H1 (cell line): ENCODE results near the gene TLE3. TPM values are rescaled to one million over a fixed set of nuclear protein-coding genes. Genes with fewer than 3 reads are reported as not detected.

Experiments used
- CTCF ChIA-PET: fragments of 300-600 bp; sonication (Branson Sonifier 250); formaldehyde crosslinking; loops from one replicate; lab custom pipeline; 2021; ENCODE audit not compliant: partially characterized antibody; lab: Charles Lee
- POLR2A ChIA-PET: fragments of 300-600 bp; sonication (Branson Sonifier 250); formaldehyde crosslinking; loops from one replicate; lab custom pipeline; 2021; ENCODE audit warnings: inconsistent platforms; ENCODE audit not compliant: partially characterized antibody; lab: Charles Lee
- DNase-seq, 2 experiments: peaks; one replicate each; pipeline versions ENCODE4 v3.0.0 to v3.0.0-alpha.2; 2010 to 2022; ENCODE audit warnings: low spot score in 2 of 2, low read depth in 1 of 2, mixed read lengths in 1 of 2
- FAIRE-seq: peaks from 2 replicates; lab custom pipeline; 2011; peaks lifted over from hg19 to GRCh38; lab: Jason Lieb, UNC
- H2AFZ ChIP-seq: 2 replicates; pipeline ENCODE4 v1.8.1; 2012; ENCODE audit warnings: low read length, inconsistent platforms
- H2AK5ac ChIP-seq: 2 replicates; pipeline ENCODE4 v1.6.1; 2013; ENCODE audit warnings: low read depth, low read length
- H2BK120ac ChIP-seq: replicated peaks from 2 replicates; pipeline ENCODE3; 2013; ENCODE audit warnings: low read depth, low read length, inconsistent platforms
- H2BK12ac ChIP-seq: 2 replicates; pipeline ENCODE4 v1.6.1; 2013; ENCODE audit warnings: low read depth, low read length
- H2BK15ac ChIP-seq: 2 replicates; pipeline ENCODE4 v1.6.1; 2013; ENCODE audit warnings: low read length
- H2BK20ac ChIP-seq: 2 replicates; pipeline ENCODE4 v1.6.1; 2013; ENCODE audit warnings: low read length
- H2BK5ac ChIP-seq: 2 replicates; pipeline ENCODE4 v1.6.1; 2013; ENCODE audit warnings: low read depth, low read length
- H3K14ac ChIP-seq: 2 replicates; pipeline ENCODE4 v1.6.1; 2013; ENCODE audit warnings: inconsistent platforms; ENCODE audit not compliant: insufficient read length
- H3K18ac ChIP-seq: 2 replicates; pipeline ENCODE4 v1.6.1; 2013; ENCODE audit warnings: low read length; ENCODE audit errors: extremely low read depth
- H3K23ac ChIP-seq: 2 replicates; pipeline ENCODE4 v1.6.1; 2013; ENCODE audit warnings: inconsistent platforms; ENCODE audit not compliant: insufficient read length
- H3K23me2 ChIP-seq: 2 replicates; pipeline ENCODE4 v1.6.1; 2013; ENCODE audit warnings: low read depth, low read length
- H3K27ac ChIP-seq: 2 replicates; pipeline ENCODE4 v1.6.1; 2011; ENCODE audit warnings: low read depth, low read length, inconsistent platforms
- H3K27me3 ChIP-seq, 4 experiments: replicated peaks in 1 of 4; 1 replicate in 1 of 4; 2 replicates in 3 of 4; pipeline versions ENCODE4 v1.6.1 to v1.8.1; 2011 to 2013; ENCODE audit warnings: low read length in 3 of 4, mild to moderate bottlenecking in 3 of 4, inconsistent platforms in 2 of 4, mixed read lengths in 2 of 4, moderate library complexity in 1 of 4; ENCODE audit not compliant: control insufficient read depth in 3 of 4, insufficient read depth in 3 of 4; ENCODE audit errors: extremely low read depth in 1 of 4
- H3K36me3 ChIP-seq, 4 experiments: 2 replicates each; pipeline versions ENCODE4 v1.6.1 to v1.8.1; 2011 to 2013; ENCODE audit warnings: mild to moderate bottlenecking in 4 of 4, low read length in 3 of 4, moderate library complexity in 2 of 4, control low read depth in 1 of 4, inconsistent platforms in 1 of 4; ENCODE audit not compliant: insufficient read depth in 4 of 4, control insufficient read depth in 2 of 4
- H3K4ac ChIP-seq: replicated peaks from 2 replicates; pipeline ENCODE3; 2013; ENCODE audit warnings: low read length, low read depth, mixed read lengths, inconsistent platforms; ENCODE audit not compliant: insufficient read length
- H3K4me1 ChIP-seq, 4 experiments: replicated peaks in 1 of 4; 1 replicate in 1 of 4; 2 replicates in 3 of 4; pipeline versions ENCODE4 v1.6.1 to v1.8.1; 2011 to 2013; ENCODE audit warnings: low read length in 3 of 4, inconsistent platforms in 2 of 4, mixed read lengths in 1 of 4; ENCODE audit not compliant: insufficient read depth in 4 of 4, control insufficient read depth in 3 of 4
- H3K4me2 ChIP-seq, 2 experiments: 2 replicates each; pipeline versions ENCODE4 v1.6.1 to v1.8.1; 2011 to 2013; ENCODE audit warnings: low read depth in 2 of 2, low read length in 2 of 2, control low read depth in 1 of 2, inconsistent platforms in 1 of 2, mild to moderate bottlenecking in 1 of 2; ENCODE audit not compliant: insufficient read depth in 1 of 2
- H3K4me3 ChIP-seq, 4 experiments: fragments of 200-600, 300-600 bp in 1 of 4; sonication (generic), shearing (Covaris generic), sonication (Bioruptor Twin) in 1 of 4; 2 replicates each; pipeline versions ENCODE4 v1.5.1 to v1.8.1; 2011 to 2016; ENCODE audit warnings: low read length in 4 of 4, low read depth in 3 of 4, control low read depth in 2 of 4, inconsistent platforms in 2 of 4, mild to moderate bottlenecking in 2 of 4, mixed read lengths in 1 of 4, moderate library complexity in 1 of 4; ENCODE audit not compliant: insufficient read depth in 2 of 4; ENCODE audit errors: extremely low read depth in 1 of 4
- H3K56ac ChIP-seq: replicated peaks from 2 replicates; pipeline ENCODE3; 2013; ENCODE audit warnings: low read depth, mild to moderate bottlenecking, mixed read lengths, low read length, inconsistent platforms; ENCODE audit not compliant: insufficient read length
- H3K79me1 ChIP-seq: 2 replicates; pipeline ENCODE4 v1.6.1; 2013; ENCODE audit warnings: low read depth, low read length, control low read depth
- H3K79me2 ChIP-seq, 2 experiments: 2 replicates each; pipeline versions ENCODE4 v1.6.1 to v1.8.1; 2012 to 2013; ENCODE audit warnings: low read length in 2 of 2, mild to moderate bottlenecking in 2 of 2, inconsistent platforms in 1 of 2; ENCODE audit not compliant: insufficient read depth in 2 of 2, control insufficient read depth in 1 of 2
- H3K9ac ChIP-seq, 4 experiments: replicated peaks in 1 of 4; 1 replicate in 1 of 4; 2 replicates in 3 of 4; pipeline versions ENCODE4 v1.6.1 to v1.8.1; 2011 to 2013; ENCODE audit warnings: low read depth in 3 of 4, low read length in 3 of 4, control low read depth in 2 of 4, mild to moderate bottlenecking in 2 of 4, moderate library complexity in 2 of 4, inconsistent platforms in 1 of 4; ENCODE audit errors: extremely low read depth in 1 of 4
- H3K9me3 ChIP-seq, 2 experiments: 2 replicates each; pipeline versions ENCODE4 v1.6.1 to v1.8.1; 2012 to 2013; ENCODE audit warnings: mild to moderate bottlenecking in 2 of 2, moderate library complexity in 2 of 2, control low read depth in 1 of 2, inconsistent platforms in 1 of 2, low read depth in 1 of 2, low read length in 1 of 2, mixed read lengths in 1 of 2; ENCODE audit not compliant: insufficient read depth in 2 of 2
- H4K20me1 ChIP-seq, 2 experiments: replicated peaks in 1 of 2; 2 replicates each; pipeline versions ENCODE3 to v1.8.1; 2011 to 2013; ENCODE audit warnings: inconsistent platforms in 2 of 2, low read length in 2 of 2, mild to moderate bottlenecking in 1 of 2; ENCODE audit not compliant: insufficient read depth in 2 of 2, control insufficient read depth in 1 of 2
- H4K5ac ChIP-seq: 2 replicates; pipeline ENCODE4 v1.6.1; 2013; ENCODE audit warnings: low read length, low read depth, mixed read lengths, inconsistent platforms; ENCODE audit not compliant: insufficient read length
- H4K8ac ChIP-seq: 2 replicates; pipeline ENCODE4 v1.8.0; 2013; ENCODE audit warnings: mild to moderate bottlenecking, moderate library complexity, low read length, inconsistent platforms; ENCODE audit not compliant: insufficient read depth; ENCODE audit errors: extremely low read depth
- H4K91ac ChIP-seq: replicated peaks from 2 replicates; pipeline ENCODE3; 2013; ENCODE audit warnings: low read length, mixed read lengths, inconsistent platforms; ENCODE audit not compliant: insufficient read length
- RAD21 ChIP-seq, 2 experiments: IDR thresholded peaks in 1 of 2; conservative IDR thresholded peaks in 1 of 2; 2 replicates each; pipeline ENCODE4 v1.6.1; 2011; ENCODE audit warnings: low read depth in 2 of 2, low read length in 2 of 2, improper control_type of control experiment in 1 of 2, inconsistent platforms in 1 of 2, mild to moderate bottlenecking in 1 of 2, moderate library complexity in 1 of 2
- RFX5 ChIP-seq: IDR thresholded peaks from 2 replicates; pipeline ENCODE4 v1.6.1; 2011; ENCODE audit warnings: low read depth, low read length, improper control_type of control experiment, borderline replicate concordance
- WGBS, 2 experiments: shearing (Covaris generic) in 1 of 2; methylation state at CpG; one replicate each; pipeline versions ENCODE4 v1.1.6 to v1.1.7; 2013 to 2015; ENCODE audit warnings: low lambda C conversion rate in 2 of 2, mixed read lengths in 2 of 2, inconsistent platforms in 1 of 2, low coverage in 1 of 2, missing lambda C conversion rate in 1 of 2; ENCODE audit not compliant: insufficient replicate concordance in 2 of 2, insufficient coverage in 1 of 2, insufficient read length in 1 of 2; ENCODE audit errors: extremely low coverage in 1 of 2, missing lambda C conversion rate in 1 of 2; 5-methylcytosine and 5-hydroxymethylcytosine counted together
- polyA plus RNA-seq, 7 experiments: library from polyadenylated mRNA; depleted of rRNA in 3 of 7; stranded (reverse) in 5 of 7; unstranded in 2 of 7; fragments of >200 nt in 5 of 7; fragments of 200-250 nt in 2 of 7; gene quantifications; 1 replicate in 5 of 7; 2 replicates in 1 of 7; 4 replicates in 1 of 7; pipeline versions ENCODE4 v1.2.1 to v1.2.3, GENCODE V29; 2011 to 2013; ENCODE audit warnings: missing spikeins in 2 of 7, mixed read lengths in 2 of 7
- total RNA-seq: library from RNA; stranded (reverse); fragmentation: NEBNext Ultra II Directional; extraction: Animal tissue kit (Norgen Biotek cat#: 25700); gene quantifications from 2 replicates; pipeline ENCODE4 v1.2.1, GENCODE V29; 2021

The TLE3 gene
- total and polyA plus RNA-seq, 2 of the 8 experiments (the other 6 are each of a cell fraction or from before 2014, with no cell fraction given) = 25.1 to 61.2 TPM

- H4K5ac ChIP-seq = no peak overlapping the region
- H3K4ac ChIP-seq = no peak overlapping the region
- no peak overlapping the region for H3K23ac ChIP-seq
- H2BK15ac ChIP-seq = no peak overlapping the region
- H2BK5ac ChIP-seq = no peak overlapping the region
- DNase-seq (no peak), FAIRE-seq (no peak)
- no peaks in the 10 kb centered on the region; a peak in 1 of 7 replicates for H3K4me1 ChIP-seq
- H3K9ac ChIP-seq = no peak overlapping the region
- no peaks in the 10 kb centered on the region for H3K27me3 ChIP-seq
- POLR2A ChIA-PET = interaction anchor here (0.6 kb wide), 1 partner anchor 1683 kb away, joined by 3 read pairs; no protein-coding TSS in a partner anchor
- H2AK5ac ChIP-seq = no peak overlapping the region
- no peak overlapping the region for H3K14ac ChIP-seq
- TF ChIP-seq RAD21 (IDR thresholded peaks at IDR 0.05 in 1 of 2, conservative IDR thresholded peaks at IDR 0.05 in 1 of 2; ENCODE audit: low read depth in 2 of 2, low read length in 2 of 2) (0 out of 4 replicates have a peak, but pooled peaks of 1 of the 2 experiments have one; percentile 5), RFX5 (no peak)
- no peak overlapping the region for H4K91ac ChIP-seq
- 94% methylated on average over 2 of the region's 2 CpGs; no CpG with 5 or more reads in 1 of the 2 experiments for WGBS, 2 experiments
- H2BK120ac ChIP-seq = no peak overlapping the region
- H4K8ac ChIP-seq = no peak overlapping the region; the same call in 1 of the 2 replicates
- no peak overlapping the region for H2BK12ac ChIP-seq
- no peak overlapping the region for H3K4me2 ChIP-seq
- H3K18ac ChIP-seq = no peak overlapping the region
- H2BK20ac ChIP-seq = no peak overlapping the region
- no peak overlapping the region for H3K4me3 ChIP-seq
- H3K79me1 ChIP-seq = no peaks in the 10 kb centered on the region
- H4K20me1 ChIP-seq = no peaks in the 10 kb centered on the region
- no peaks in the 10 kb centered on the region for H3K36me3 ChIP-seq
- no peaks in the 10 kb centered on the region for H3K79me2 ChIP-seq
- H3K56ac ChIP-seq = no peak overlapping the region
- H3K27ac ChIP-seq = no peak overlapping the region
- no peak overlapping the region for H2AFZ ChIP-seq
- CTCF ChIA-PET = interaction anchor here (1.0 to 1.8 kb wide), 3 partner anchors 21 to 456 kb away, joined by 3 to 5 read pairs (median 3); no protein-coding TSS in a partner anchor
- H3K23me2 ChIP-seq = no peaks in the 10 kb centered on the region
- H3K9me3 ChIP-seq = no peaks in the 10 kb centered on the region
Observed at GRCh38 chr15:70032509-70032908, 65.2 kb downstream of the TLE3 start.
